ENCODE results near the gene CTSA. TPM values are rescaled to one million over a fixed set of nuclear protein-coding genes. Genes with fewer than 3 reads are reported as not detected.

The CTSA gene
- total and polyA plus RNA-seq, 2 experiments from 2014 or later: 61.6 to 78.1 TPM

- Histone ChIP-seq H3K36me3 (peaks cover 2% of the 10 kb centered on the region), H3K4me3 (peak within 1 kb of the TSS; percentile 40), H3K4me1 (ENCODE audit: low read depth) (no peaks in the 10 kb centered on the region), H3K9me3 (ENCODE audit: low read depth) (no peaks in the 10 kb centered on the region), H3K27ac (peak within 1 kb of the TSS; percentile 81), H3K27me3 (no peaks in the 10 kb centered on the region)
- peak; percentile 85 to 86 for DNase-seq (ENCODE audit: low read depth in 1 of 2, low spot score in 1 of 2)
- no peak for TF ChIP-seq CTCF (IDR thresholded peaks at IDR 0.05; ENCODE audit: low read depth, low read length)
Measured at GRCh38 chr20:45911486-45912343, 20.6 kb downstream of the CTSA start, which contains the start of gene PLTP. TSS of gene PLTP (minus strand) at chr20:45912155. CDS start at chr20:45911452, 703 bp downstream.

DNA sequence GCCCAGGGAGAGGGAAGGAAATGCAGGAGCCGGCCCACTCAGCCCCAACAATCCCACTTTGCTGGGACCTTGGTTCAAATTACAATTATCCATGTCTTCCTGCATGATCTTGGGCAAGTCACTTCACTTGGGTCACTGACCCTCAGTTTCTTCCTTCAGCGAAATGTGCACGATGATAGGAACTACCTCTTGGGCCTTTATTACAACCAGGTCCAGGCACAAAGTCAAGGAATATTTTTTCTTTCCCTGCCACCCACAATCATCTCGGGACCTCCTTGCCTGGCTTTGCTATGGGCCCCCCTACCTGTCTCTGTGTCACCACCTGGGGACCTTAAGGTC, 21.2 kb downstream of the CTSA start:
- Histone ChIP-seq H3K27me3 (no peaks in the 10 kb centered on the region), H3K36me3 (peaks cover 2% of the 10 kb centered on the region), H3K4me3 (peak overlapping the region; percentile 40), H3K9me3 (ENCODE audit: low read depth) (no peaks in the 10 kb centered on the region), H3K4me1 (ENCODE audit: low read depth) (no peaks in the 10 kb centered on the region), H3K27ac (peak overlapping the region; percentile 81)
- TF ChIP-seq CTCF (IDR thresholded peaks at IDR 0.05; ENCODE audit: low read depth, low read length): no peak
- DNase-seq (ENCODE audit: low read depth in 1 of 2, low spot score in 1 of 2): no peak

DNA sequence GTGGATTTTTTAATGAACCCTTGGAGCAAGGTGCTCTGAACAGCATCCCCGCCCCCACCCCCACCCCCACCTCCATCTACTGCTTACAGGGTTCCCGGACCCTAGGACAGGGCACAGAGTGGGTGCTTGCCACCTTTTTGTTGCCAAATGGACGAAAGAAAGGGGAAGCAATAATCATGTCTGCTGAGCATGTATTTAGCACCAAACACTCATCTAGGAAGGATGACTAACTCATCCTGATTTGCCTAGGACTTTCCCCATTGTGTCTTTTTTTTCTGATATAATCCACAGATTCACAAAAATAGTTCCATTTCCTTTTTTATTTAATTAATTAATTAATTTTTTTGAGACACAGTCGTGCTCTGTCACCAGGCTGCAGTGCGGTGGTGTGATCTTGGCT, 22.0 kb downstream of the CTSA start:
- Histone ChIP-seq H3K4me3 (no peak overlapping the region), H3K27ac (no peak overlapping the region), H3K27me3 (no peaks in the 10 kb centered on the region), H3K36me3 (no peaks in the 10 kb centered on the region), H3K4me1 (ENCODE audit: low read depth) (no peaks in the 10 kb centered on the region), H3K9me3 (ENCODE audit: low read depth) (no peaks in the 10 kb centered on the region)
- DNase-seq (ENCODE audit: low read depth in 1 of 2, low spot score in 1 of 2): no peak
- TF ChIP-seq CTCF (IDR thresholded peaks at IDR 0.05; ENCODE audit: low read depth, low read length): no peak

DNA sequence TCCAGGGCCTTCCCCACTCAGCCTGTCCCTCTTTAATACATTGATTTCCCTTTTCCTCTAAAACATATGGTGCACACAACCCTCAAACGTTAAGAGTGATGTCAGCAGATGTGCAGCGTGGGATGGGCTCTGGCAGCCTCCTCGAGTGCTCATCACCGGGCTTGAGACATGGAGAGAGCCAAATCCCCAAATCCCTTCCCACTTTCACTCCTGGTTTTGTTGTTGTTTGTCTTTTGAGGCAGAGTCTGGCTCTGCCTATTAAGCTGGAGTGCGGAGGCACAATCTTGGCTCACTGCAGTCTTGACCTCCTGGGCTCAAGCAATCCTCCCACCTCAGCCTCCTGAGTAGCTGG, 26.6 kb downstream of the CTSA start:
- peak in 1 of 2 donors; percentile 80 for DNase-seq (ENCODE audit: low read depth in 1 of 2, low spot score in 1 of 2)
- Histone ChIP-seq H3K4me3 (no peak overlapping the region), H3K9me3 (ENCODE audit: low read depth) (no peaks in the 10 kb centered on the region), H3K4me1 (ENCODE audit: low read depth) (peaks cover 7% of the 10 kb centered on the region), H3K36me3 (no peaks in the 10 kb centered on the region), H3K27me3 (no peaks in the 10 kb centered on the region), H3K27ac (no peak overlapping the region)
- no peak for TF ChIP-seq CTCF (IDR thresholded peaks at IDR 0.05; ENCODE audit: low read depth, low read length)

DNA sequence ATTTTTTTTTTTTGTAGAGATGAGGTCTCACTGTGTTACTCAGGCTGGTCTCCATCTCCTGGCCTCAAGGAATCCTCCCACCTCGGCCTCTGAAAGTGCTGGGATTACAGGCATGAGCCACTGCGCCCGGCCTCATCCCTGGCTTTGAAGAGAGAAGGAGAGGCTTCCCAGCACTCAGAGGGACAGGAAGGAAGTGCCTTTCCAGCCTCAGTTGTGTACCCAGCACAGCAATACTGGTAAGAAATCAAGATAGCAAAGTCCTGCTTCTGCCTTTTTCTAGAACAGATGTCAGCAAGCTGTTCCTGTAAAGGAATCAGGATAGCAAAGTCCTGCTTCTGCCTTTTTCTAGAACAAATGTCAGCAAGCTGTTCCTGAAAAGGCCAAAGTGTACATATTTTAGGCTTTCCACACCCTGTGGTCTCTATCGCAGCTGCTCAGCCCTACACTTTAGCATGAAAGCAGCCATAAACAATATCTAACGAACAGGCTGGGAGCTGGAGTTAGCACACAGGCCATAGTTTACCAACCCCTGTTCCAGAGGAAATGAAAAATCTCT, 27.1 kb downstream of the CTSA start:
- TF ChIP-seq CTCF (IDR thresholded peaks at IDR 0.05; ENCODE audit: low read depth, low read length): no peak
- H3K4me1 ChIP-seq (ENCODE audit: low read depth): peaks cover 8% of the 10 kb centered on the region
- peak in 1 of 2 donors; percentile 75 for DNase-seq (ENCODE audit: low read depth in 1 of 2, low spot score in 1 of 2)
- H3K36me3 ChIP-seq: no peaks in the 10 kb centered on the region
- H3K27ac ChIP-seq: no peak overlapping the region
- no peak overlapping the region for H3K4me3 ChIP-seq
- no peaks in the 10 kb centered on the region for H3K9me3 ChIP-seq (ENCODE audit: low read depth)
- H3K27me3 ChIP-seq: no peaks in the 10 kb centered on the region

Data from cardiac muscle cell (in vitro differentiated cells and primary cell).